Measurements from ENCODE around the gene SPATS2L.

SPATS2L gene

DNA sequence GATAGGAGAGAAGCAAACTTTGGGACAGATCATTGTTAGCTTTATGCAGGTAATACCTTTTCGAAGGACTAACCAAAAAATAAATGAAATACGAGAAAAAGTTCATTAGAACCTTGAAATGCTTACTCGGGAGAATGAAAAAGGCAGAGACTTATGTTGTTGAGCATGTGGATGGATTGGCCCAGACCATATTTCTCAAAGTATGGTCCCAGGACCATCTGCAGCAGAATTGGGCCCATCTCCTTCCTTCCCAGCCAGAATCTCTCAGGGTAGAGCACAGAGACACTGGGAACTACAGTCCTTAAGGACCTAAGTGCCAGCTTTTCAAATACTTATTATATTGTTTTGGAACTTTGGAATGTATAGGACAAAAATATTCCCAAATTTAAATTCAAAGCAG lies 152.6 kb downstream of the SPATS2L start:
- H3K4me3 ChIP-seq (ENCODE audit: insufficient read length, low read depth), result no peak overlapping the region
- H3K9me3 ChIP-seq (ENCODE audit: insufficient read depth, low read length), result no peaks in the 10 kb centered on the region
- H3K9ac ChIP-seq (ENCODE audit: insufficient read length, low read depth), result no peak overlapping the region
- no peak for DNase-seq (ENCODE audit: low read depth, low spot score)
- TF ChIP-seq ZNF274 (IDR thresholded peaks at IDR 0.05; ENCODE audit: low read depth, low read length) (no peak), YY1 (IDR thresholded peaks at IDR 0.05; ENCODE audit: insufficient read depth, insufficient read length) (no peak), SUZ12 (IDR thresholded peaks at IDR 0.05; ENCODE audit: extremely low read depth, insufficient read depth, insufficient read length) (no peak)
- no peaks in the 10 kb centered on the region for H3K27me3 ChIP-seq (ENCODE audit: insufficient read depth, insufficient read length)
- peaks cover 19% of the 10 kb centered on the region for H3K36me3 ChIP-seq (ENCODE audit: insufficient read depth, insufficient read length, low read length)
- no peaks in the 10 kb centered on the region for H3K4me1 ChIP-seq (ENCODE audit: insufficient read depth, insufficient read length)

DNA sequence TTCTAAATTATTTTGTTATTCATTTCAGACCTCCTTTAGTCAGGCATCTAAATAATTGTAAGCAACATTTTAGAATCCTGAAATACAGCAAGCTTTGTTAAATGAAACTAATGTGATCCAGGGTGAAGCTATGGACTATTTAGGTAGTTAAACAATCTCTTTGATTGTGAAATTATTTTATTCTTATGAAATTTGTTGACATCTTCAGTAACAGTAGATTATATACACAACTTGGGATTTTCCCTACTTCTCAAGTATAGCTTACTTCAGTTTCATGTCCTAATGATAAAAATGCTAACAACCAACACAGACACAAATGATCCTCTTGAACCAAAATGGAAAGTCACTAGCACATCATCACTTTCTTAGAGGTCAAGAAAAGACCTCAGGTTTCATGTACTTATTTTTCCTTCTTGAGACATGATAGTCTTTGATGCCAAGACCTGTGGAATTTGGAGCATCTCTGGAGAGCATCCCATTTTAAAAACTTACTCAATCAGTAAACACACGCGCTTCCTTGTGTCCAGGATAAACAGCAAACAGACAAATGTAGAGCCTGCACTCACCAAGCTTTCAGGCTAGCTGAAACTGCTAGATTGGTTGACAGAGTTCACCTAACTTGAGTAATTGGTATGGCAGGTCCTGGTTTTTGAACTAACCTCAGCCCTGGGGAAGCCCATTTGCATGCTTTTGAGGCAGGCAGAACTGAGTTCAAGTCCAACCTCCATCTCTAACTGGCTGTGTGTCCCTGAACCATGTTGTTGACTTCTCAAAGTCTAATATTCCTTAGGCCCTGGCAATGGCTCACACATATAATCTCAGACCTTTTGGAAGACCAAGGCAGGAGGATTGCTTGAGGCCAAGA lies 155.6 kb downstream of the SPATS2L start:
- Histone ChIP-seq H3K27me3 (ENCODE audit: insufficient read depth, insufficient read length) (no peaks in the 10 kb centered on the region), H3K4me3 (ENCODE audit: insufficient read length, low read depth) (no peak overlapping the region), H3K36me3 (ENCODE audit: insufficient read depth, insufficient read length, low read length) (peaks cover 19% of the 10 kb centered on the region), H3K9me3 (ENCODE audit: insufficient read depth, low read length) (no peaks in the 10 kb centered on the region), H3K4me1 (ENCODE audit: insufficient read depth, insufficient read length) (no peaks in the 10 kb centered on the region), H3K9ac (ENCODE audit: insufficient read length, low read depth) (no peak overlapping the region)
- DNase-seq (ENCODE audit: low read depth, low spot score), result no peak
- TF ChIP-seq ZNF274 (IDR thresholded peaks at IDR 0.05; ENCODE audit: low read depth, low read length) (no peak), YY1 (IDR thresholded peaks at IDR 0.05; ENCODE audit: insufficient read depth, insufficient read length) (no peak), SUZ12 (IDR thresholded peaks at IDR 0.05; ENCODE audit: extremely low read depth, insufficient read depth, insufficient read length) (no peak)

DNA sequence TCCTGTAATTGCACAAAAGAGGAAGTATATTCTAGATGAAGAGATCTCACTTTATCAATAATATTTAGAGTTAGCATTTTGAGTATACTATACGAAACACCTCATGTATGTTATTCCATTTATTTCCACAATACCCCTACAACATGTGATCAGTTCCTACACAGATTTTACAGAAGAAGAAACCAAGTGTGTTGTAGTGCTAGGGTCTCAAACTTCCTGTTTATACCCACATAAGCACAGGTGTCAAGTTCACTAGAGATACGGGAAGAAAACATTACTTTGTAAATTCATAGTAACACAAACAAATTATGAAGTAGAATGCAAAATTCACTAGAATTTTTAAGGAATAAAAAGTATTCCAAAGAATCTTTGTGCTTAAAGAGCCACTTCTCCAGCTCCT lies 157.0 kb downstream of the SPATS2L start:
- Histone ChIP-seq H3K9me3 (ENCODE audit: insufficient read depth, low read length) (no peaks in the 10 kb centered on the region), H3K27me3 (ENCODE audit: insufficient read depth, insufficient read length) (no peaks in the 10 kb centered on the region), H3K9ac (ENCODE audit: insufficient read length, low read depth) (no peak overlapping the region), H3K4me1 (ENCODE audit: insufficient read depth, insufficient read length) (no peaks in the 10 kb centered on the region), H3K36me3 (ENCODE audit: insufficient read depth, insufficient read length, low read length) (peaks cover 27% of the 10 kb centered on the region), H3K4me3 (ENCODE audit: insufficient read length, low read depth) (no peak overlapping the region)
- TF ChIP-seq YY1 (IDR thresholded peaks at IDR 0.05; ENCODE audit: insufficient read depth, insufficient read length), result no peak
- TF ChIP-seq ZNF274 (IDR thresholded peaks at IDR 0.05; ENCODE audit: low read depth, low read length), result no peak
- TF ChIP-seq SUZ12 (IDR thresholded peaks at IDR 0.05; ENCODE audit: extremely low read depth, insufficient read depth, insufficient read length), result no peak
- no peak for DNase-seq (ENCODE audit: low read depth, low spot score)

DNA sequence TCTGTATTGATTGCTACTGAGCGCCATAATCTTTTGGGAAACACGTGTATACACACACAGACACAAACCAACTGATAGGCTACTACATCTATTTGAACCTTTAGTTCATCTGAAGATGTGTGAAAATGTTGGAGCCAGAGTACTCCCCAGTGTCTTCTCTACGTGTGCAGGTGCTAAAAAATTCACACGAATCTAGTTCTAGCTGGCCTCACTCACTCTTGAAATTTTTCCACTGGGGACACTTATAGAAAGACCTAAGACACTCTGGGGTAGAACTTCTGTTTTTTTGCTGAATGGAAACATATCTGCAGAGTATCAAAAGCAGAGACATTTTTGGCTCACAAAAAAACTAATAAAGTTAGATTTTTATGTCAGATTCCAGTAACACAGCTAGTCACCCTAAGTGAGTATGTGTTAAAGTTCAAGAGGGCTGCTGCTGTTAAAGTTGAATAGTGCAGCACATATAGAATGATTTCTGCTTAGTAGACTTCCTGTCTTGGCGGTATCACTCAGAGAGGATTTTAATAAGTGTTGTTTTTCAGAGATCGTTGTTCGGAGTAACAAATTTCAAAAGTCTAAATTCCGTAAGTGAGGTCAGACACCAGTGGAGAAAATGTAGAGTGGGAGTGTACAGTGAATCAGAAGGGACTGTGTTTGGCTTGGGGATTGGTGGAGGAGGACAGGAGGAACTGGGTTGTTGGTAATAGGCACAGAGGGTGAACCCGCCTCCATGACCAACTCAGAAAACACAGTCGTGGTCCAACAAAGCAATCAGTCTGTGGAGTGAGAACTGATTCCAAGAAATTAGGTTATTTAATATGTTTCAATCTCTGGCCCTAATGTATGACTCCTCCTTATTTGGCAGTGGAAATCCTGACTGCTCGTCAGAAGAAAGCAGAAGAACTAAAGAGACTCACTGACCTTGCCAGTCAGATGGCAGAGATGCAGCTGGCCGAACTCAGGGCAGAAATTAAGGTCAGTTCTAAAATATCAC lies 160.2 kb downstream of the SPATS2L start:
- TF ChIP-seq SUZ12 (IDR thresholded peaks at IDR 0.05; ENCODE audit: extremely low read depth, insufficient read depth, insufficient read length), result no peak
- TF ChIP-seq ZNF274 (IDR thresholded peaks at IDR 0.05; ENCODE audit: low read depth, low read length), result no peak
- TF ChIP-seq YY1 (IDR thresholded peaks at IDR 0.05; ENCODE audit: insufficient read depth, insufficient read length), result no peak
- Histone ChIP-seq H3K4me3 (ENCODE audit: insufficient read length, low read depth) (no peak overlapping the region), H3K9me3 (ENCODE audit: insufficient read depth, low read length) (no peaks in the 10 kb centered on the region), H3K27me3 (ENCODE audit: insufficient read depth, insufficient read length) (no peaks in the 10 kb centered on the region), H3K4me1 (ENCODE audit: insufficient read depth, insufficient read length) (peaks cover 3% of the 10 kb centered on the region), H3K36me3 (ENCODE audit: insufficient read depth, insufficient read length, low read length) (peaks cover 38% of the 10 kb centered on the region), H3K9ac (ENCODE audit: insufficient read length, low read depth) (no peak overlapping the region)
- DNase-seq (ENCODE audit: low read depth, low spot score), result no peak

DNA sequence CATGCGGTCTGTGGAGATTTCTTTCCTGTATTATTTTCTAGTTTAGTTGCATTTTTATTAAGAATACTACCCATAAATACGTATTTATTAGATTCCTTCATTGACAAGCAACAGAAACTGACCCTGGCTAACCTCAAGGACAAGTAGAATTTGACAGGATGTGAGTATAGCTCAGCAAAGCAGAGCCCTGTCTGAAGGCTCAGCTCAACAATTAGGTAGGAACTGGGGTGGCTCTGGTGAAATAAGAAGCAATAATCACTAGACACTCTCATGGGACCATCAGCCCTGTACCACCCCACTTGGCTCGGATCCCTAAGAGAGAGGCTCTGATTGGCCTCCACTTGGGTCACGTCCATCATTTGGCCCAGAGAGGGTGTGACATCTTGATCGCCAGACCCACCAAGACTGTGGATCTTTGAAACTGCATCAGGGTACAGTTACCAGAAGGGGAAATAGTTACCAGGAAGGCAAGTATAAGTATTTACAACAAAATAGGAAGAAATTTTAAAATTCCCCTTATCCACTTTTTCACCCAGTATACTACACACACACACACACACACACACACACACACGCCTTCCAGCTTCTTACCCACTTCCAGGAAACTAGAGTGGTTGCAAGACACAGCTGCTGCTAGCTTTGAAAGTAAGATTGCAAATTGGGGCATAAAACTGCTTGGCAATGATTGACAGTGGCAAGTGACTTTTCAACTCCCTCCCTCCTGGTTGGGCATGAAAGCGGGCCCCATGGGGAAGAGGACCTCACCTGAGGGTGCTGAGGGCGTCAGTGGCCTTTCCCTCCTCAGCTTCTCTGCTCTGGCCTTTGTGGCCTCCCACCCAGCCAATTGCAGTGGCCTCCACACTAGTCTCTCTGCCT lies 161.6 kb downstream of the SPATS2L start:
- H3K36me3 ChIP-seq (ENCODE audit: insufficient read depth, insufficient read length, low read length), result peaks cover 44% of the 10 kb centered on the region
- no peak for TF ChIP-seq SUZ12 (IDR thresholded peaks at IDR 0.05; ENCODE audit: extremely low read depth, insufficient read depth, insufficient read length)
- no peak for TF ChIP-seq ZNF274 (IDR thresholded peaks at IDR 0.05; ENCODE audit: low read depth, low read length)
- TF ChIP-seq YY1 (IDR thresholded peaks at IDR 0.05; ENCODE audit: insufficient read depth, insufficient read length), result no peak
- H3K27me3 ChIP-seq (ENCODE audit: insufficient read depth, insufficient read length), result no peaks in the 10 kb centered on the region
- H3K4me1 ChIP-seq (ENCODE audit: insufficient read depth, insufficient read length), result peaks cover 3% of the 10 kb centered on the region
- no peaks in the 10 kb centered on the region for H3K9me3 ChIP-seq (ENCODE audit: insufficient read depth, low read length)
- no peak overlapping the region for H3K9ac ChIP-seq (ENCODE audit: insufficient read length, low read depth)
- DNase-seq (ENCODE audit: low read depth, low spot score), result no peak
- no peak overlapping the region for H3K4me3 ChIP-seq (ENCODE audit: insufficient read length, low read depth)

DNA sequence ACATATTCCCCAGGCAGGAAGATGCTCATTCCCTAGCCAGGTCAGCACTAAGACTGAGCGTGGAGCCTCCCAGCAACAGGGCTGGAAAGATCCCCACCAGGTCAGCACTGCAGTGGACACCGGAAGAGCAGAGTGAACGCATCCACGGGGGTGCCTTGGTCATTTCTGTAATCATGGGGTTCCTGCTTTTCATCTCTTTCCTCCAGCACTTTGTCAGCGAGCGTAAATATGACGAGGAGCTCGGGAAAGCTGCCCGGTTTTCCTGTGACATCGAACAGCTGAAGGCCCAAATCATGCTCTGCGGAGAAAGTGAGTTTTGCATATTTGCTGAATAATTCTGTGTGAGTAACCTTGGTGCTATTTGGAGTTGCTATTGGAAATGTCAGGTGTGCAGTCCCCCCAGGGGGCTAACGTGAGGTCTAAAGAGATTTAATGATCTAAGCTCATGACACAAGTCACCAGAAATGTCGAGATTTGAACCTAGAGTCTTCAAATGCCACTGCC lies 163.3 kb downstream of the SPATS2L start:
- peaks cover 52% of the 10 kb centered on the region for H3K36me3 ChIP-seq (ENCODE audit: insufficient read depth, insufficient read length, low read length)
- H3K4me1 ChIP-seq (ENCODE audit: insufficient read depth, insufficient read length), result peaks cover 3% of the 10 kb centered on the region
- DNase-seq (ENCODE audit: low read depth, low spot score), result no peak

More for the DNA sequence above, 163.3 kb downstream of the SPATS2L start:
- no peak for TF ChIP-seq SUZ12 (IDR thresholded peaks at IDR 0.05; ENCODE audit: extremely low read depth, insufficient read depth, insufficient read length)
- no peak for TF ChIP-seq YY1 (IDR thresholded peaks at IDR 0.05; ENCODE audit: insufficient read depth, insufficient read length)
- Histone ChIP-seq H3K9me3 (ENCODE audit: insufficient read depth, low read length) (no peaks in the 10 kb centered on the region), H3K9ac (ENCODE audit: insufficient read length, low read depth) (no peak overlapping the region), H3K4me3 (ENCODE audit: insufficient read length, low read depth) (no peak overlapping the region), H3K27me3 (ENCODE audit: insufficient read depth, insufficient read length) (no peaks in the 10 kb centered on the region)

Measured in NT2/D1 (cell line).